Endothelial cell of umbilical vein (primary cell): ENCODE results near the gene NOXA1.
A peak's percentile ranks its signal among the peaks of the same experiment; 100 is the strongest.

Experiments
- CTCF ChIP-seq, 2 donors: IDR thresholded peaks; 1 replicate in 1 of 2; 2 replicates in 1 of 2; pipeline ENCODE4 v1.5.1; 2011; ENCODE audit warnings: low read length in 2 of 2, mild to moderate bottlenecking in 2 of 2, moderate library complexity in 2 of 2, control low read depth in 1 of 2, inconsistent platforms in 1 of 2, low read depth in 1 of 2; ENCODE audit not compliant: insufficient read depth in 1 of 2; ENCODE audit errors: extremely low read depth in 1 of 2
- EZH2 ChIP-seq: IDR thresholded peaks from 2 replicates; pipeline ENCODE4 v1.6.1; 2012; ENCODE audit warnings: borderline replicate concordance, low read depth, mild to moderate bottlenecking, moderate library complexity, low read length, inconsistent platforms; ENCODE audit not compliant: severe bottlenecking
- GATA2 ChIP-seq: IDR thresholded peaks from 2 replicates; pipeline ENCODE4 v1.7.0; 2011; ENCODE audit warnings: low read depth, mild to moderate bottlenecking, moderate library complexity, mixed read lengths, low read length; ENCODE audit not compliant: insufficient read length, insufficient read depth
- MYC ChIP-seq: IDR thresholded peaks from one replicate; pipeline ENCODE4 v1.6.1; 2011; ENCODE audit warnings: mild to moderate bottlenecking, low read depth, low read length
- POLR2A ChIP-seq: IDR thresholded peaks from 2 replicates; pipeline ENCODE4 v1.6.1; 2012; ENCODE audit warnings: low read depth, mild to moderate bottlenecking, control low read depth, low read length
- POLR2AphosphoS5 ChIP-seq: IDR thresholded peaks from 2 replicates; pipeline ENCODE4 v1.6.1; 2012; ENCODE audit warnings: low read depth, mild to moderate bottlenecking, control low read depth, low read length, moderate library complexity; ENCODE audit not compliant: insufficient read depth
- TF ChIP-seq, protein P1 (sequence below): IDR thresholded peaks from 2 replicates; pipeline ENCODE4 v1.6.1; 2011; ENCODE audit not compliant: insufficient read depth, insufficient read length

DNA sequence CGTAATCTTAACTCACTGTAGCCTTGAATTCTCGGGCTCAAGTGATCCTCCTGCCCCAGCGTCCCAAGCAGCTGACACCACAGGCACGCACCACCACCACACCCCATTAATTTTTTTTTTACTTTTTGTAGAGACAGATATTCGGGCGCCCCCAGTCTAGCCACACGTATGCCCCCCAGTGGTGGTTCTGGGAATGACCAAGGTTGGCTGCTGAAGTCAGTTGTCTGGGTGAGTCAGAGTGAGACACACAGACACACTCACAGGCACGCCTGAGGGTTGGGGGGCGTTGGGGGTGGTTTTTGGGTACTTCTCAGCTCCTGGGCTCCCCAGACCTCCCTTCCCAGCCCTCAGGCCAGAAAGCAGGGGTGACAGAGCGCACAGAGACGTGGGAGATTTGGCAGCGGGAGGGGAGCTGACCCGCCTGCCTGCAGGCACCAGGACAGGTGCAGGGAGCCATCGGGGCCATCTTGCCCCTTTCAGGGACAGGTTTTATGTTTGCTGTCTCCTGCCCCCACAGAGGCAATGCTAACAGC lies 22.1 kb downstream of the NOXA1 start:
- no peak for TF ChIP-seq POLR2A
- TF ChIP-seq CTCF (IDR thresholded peaks at IDR 0.05; ENCODE audit: extremely low read depth in 1 of 2, insufficient read depth in 1 of 2, low read depth in 1 of 2, low read length in 2 of 2): peak; percentile 77 to 87
- TF ChIP-seq, protein P1, sequence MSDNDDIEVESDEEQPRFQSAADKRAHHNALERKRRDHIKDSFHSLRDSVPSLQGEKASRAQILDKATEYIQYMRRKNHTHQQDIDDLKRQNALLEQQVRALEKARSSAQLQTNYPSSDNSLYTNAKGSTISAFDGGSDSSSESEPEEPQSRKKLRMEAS: no peak
- no peak for TF ChIP-seq GATA2
- TF ChIP-seq POLR2AphosphoS5: peak; percentile 20
- TF ChIP-seq MYC: no peak
- no peak for TF ChIP-seq EZH2
